HL-60/S4 (cell line): ENCODE results near the gene SCAANT1.

Experiments used
- in situ Hi-C: fragments of 300-500 bp; cut with MboI; formaldehyde crosslinking; loops from 2 replicates; pipeline ENCODE4 v1.14.3; 2022; ENCODE audit warnings: low sequenced_read_pairs

The SCAANT1 gene

DNA sequence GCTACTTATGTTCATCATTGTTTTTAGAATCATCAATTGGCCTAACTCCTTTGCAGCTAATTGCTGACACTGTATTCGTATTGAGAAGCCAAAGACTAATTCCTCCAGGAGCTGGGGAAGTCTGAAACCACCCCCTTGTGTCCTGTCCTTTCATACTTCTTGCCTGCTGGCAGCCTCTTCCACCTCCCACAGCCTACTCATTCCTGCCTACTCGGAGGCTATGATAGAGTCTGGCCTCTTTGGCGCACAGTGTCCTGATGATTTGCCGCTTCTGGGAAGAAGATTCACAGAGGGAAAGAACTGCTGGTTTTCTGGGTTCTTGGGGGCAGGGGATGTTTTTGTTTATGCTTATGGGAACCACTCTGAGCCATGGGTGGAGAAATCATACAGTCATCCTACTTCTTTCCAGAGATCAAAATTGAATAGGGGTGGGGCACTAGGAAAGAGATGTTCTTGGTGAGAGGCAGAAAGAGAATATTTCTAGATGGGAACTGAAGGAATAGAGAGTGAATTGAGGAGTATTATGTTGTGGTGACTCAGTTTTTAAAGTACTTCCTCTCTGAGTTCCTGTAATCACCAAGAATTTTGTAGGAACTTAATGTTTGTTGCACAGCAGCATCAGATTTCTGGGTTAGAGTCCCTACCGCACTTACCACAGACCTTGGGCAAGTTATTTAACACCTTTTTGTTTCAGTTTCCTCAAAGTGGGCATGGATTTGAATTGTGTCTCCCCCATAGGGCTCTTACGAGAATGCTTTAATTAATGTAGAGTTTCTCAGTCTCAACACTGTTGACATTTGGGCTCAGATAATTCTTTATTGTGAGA is 22.1 kb upstream of the SCAANT1 start:
- in situ Hi-C loops, result no loop called here

DNA sequence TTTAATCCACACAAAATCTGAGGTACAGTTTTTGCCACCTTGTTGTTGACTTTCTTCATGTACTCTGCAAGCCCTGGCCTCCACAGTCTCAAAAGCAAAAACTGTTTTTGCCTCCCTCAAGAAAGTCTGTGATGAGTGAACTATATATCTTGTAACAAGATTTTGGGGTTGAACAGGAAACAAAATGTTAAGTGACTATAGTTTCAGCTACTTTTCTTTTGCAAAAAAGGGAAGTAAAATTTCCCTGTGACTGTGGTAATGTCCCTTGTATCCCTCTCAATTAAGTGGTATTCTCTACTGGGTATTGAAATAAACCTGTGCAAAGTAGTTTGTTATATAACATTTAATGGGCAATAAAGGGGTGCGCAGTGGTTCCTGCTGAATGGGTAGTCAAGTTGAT is 21.3 kb upstream of the SCAANT1 start:
- in situ Hi-C loops, result no loop called here

GRCh38 chr3:63932509-63933212 is 20.5 kb upstream of the SCAANT1 start:
- in situ Hi-C loops, result no loop called here

DNA sequence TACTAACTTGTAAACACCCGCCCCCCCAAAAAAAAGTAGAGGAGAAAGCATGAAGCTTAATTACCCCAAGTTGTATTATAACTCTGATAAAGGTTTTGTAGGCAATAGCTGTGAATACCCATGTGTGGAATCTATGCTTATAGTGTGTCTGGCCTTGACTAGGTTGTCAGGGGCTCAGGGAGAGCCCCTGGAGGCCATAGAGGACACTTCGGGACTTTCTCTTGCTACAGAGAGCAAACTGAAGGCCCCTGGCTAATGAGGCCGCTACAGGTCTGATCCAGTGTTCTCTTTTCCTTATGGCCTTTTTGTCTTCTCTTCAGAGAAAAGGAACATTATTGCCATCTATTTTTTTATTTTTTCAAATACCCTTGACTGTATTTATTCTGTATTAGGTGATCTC is 19.1 kb upstream of the SCAANT1 start:
- in situ Hi-C loops, result no loop called here

DNA sequence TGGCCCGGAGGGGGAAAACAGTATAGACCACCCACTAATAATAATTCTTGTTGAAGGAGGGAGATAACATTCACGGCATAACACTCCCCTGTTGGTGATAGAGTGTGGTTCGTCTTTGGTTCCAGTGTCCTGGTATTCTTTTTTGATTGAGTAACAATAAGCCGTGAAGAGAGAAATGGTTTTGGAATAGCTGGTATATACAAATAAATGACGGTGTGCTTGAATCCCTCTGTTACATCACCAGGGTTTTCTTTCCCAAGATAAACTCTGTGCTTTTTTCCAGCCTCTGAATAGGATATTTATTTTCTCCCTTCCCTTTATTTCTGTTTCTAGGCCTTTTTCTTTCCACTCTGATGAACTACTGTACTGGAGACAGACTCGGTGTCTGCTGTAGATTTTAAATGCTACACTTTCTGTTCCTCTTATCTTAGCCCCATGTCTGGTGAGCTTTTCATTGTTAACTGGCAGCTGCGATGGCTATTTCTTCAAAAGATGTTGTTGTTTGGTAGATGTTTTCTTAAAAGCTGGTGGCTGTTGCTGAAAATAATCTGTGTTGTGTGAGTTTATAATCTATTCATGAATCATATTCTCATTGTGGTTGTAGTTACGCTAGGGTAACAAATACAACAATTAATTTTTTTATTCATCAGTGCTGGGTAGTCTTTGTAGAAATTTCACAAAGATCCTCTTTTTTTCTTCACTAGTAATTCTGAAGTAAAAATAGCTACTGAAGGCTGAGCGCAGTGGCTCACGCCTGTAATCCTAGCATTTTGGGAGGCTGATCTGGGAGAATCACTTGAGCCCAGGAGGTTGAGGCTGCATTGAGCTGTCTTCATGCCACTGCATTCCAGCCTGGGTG is 15.5 kb upstream of the SCAANT1 start:
- in situ Hi-C loops, result no loop called here

DNA sequence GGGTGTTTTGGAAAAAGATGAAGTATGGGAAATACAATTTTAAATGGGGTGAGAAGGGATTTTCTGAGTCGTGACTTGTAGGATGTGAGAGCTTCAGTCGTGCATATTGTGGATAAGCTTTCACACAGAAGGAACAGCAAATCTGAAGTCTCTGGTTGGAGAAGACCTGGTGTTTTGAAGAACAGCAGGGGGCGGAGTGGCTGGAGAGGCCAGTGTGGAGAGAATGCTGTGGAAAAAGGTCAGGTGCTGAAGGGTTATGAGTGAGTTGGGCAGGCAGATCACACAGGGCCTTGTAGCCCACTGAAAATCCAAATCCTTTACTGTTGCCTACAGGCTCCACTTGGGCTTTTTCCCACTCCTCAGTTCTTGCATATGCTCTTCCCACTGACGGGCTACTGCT is 14.1 kb upstream of the SCAANT1 start:
- in situ Hi-C loops, result no loop called here

DNA sequence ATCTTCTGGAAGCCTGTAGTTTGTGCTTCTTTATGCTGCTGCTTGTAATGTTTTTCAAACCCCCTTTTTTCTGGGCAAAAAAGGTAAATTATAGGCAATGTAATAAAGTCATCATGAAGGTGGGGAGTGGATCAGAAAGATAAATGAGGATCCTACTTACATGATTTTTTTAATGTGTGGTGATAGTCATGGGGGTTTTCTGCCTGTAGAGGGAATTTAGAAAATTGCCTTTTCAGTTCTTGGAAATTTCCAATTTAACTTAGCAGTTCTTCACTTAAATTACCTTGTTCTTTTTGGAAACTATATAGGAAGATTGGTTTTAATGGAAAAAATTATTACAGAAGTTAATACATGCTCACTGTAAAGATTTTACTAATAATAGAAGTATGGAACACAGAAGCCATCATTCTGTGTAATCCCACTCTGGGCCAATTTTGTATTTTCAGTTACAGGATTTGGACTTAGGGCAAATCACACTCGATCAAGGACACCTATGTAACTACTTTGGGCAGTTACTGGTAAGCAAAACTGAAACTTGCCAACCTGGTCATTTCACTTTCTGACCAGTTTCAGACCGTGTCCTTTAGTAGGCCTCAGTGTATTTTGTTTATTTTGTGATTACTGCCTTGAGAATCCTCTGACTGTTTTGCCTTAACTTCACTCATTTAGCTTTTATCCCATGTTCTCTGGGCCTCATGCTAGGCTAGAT is 10.5 kb upstream of the SCAANT1 start:
- in situ Hi-C loops, result no loop called here

GRCh38 chr3:63921741-63922482 is 9.7 kb upstream of the SCAANT1 start:
- in situ Hi-C loops, result no loop called here

- in situ Hi-C loops, result no loop called here
These were observed 7.8 kb upstream of the SCAANT1 start for GRCh38 chr3:63920001-63920400.

DNA sequence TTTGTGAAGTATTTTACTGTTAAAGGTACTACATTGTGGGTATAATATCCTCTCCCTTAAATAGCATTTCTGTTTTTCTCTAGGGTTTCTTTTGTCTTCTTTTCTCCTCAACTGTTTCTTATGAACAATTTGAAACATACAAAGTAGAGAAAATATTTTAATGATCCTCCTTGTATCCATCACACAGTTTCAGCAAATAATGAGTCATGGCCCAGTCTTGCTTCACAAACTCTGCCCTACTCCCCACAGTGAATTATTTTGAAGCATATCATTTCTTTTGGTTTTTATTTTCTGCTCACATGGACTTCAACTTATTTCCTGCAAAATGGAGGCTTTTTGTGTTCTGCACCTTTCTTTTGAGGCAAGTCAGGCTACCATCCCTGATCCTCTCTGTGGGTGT is 6.1 kb upstream of the SCAANT1 start:
- in situ Hi-C loops, result no loop called here

DNA sequence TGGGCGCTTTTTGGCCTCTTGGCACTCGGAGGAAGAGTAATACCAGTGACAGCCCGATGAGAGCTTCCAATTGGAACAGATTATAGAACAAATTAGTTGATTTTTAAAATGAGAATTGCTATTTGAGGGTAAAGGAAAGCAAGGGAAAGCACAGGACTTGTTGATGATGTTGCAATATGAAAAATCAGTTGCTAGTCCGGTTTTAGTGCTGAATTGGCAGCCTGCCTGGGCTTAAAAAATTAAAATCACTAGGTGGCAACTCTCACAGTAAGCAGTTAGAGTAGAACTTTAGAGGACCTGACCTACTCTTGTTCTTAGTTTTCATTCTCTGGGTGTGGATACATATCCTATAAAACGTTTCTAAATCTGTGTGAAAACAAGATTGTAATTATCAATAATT is 2.1 kb upstream of the SCAANT1 start:
- in situ Hi-C loops, result no loop called here

GRCh38 chr3:63912768-63913588 is 795 bp upstream of the SCAANT1 start:
- in situ Hi-C loops, result no loop called here

GRCh38 chr3:63911509-63911872 is 692 bp downstream of the SCAANT1 start:
- in situ Hi-C loops, result no loop called here

GRCh38 chr3:63910891-63911290 is 1.3 kb downstream of the SCAANT1 start:
- in situ Hi-C loops, result no loop called here

DNA sequence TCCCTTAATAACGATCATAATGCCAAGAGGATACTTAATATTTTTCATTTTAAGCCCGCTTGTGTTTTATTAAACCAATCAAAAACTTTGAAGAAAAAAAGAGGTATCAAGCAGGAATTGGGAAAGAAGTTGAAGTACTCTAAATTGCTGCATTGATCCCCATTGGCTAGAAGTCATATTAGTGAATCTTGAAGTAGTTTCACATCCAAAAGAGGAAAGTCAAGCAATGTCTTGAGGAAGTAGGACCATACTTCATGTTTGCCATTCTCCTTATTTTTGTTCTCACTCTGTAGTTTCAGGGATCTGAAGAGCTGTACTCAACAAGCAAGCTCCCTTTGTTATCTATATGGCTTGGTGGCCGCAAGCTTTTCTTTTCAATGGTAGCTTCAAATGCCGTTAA is 2.2 kb downstream of the SCAANT1 start:
- in situ Hi-C loops, result no loop called here

- in situ Hi-C loops, result no loop called here
These were observed 2.8 kb downstream of the SCAANT1 start for GRCh38 chr3:63909431-63909830.

- in situ Hi-C loops, result no loop called here
These were observed 3.4 kb downstream of the SCAANT1 start for GRCh38 chr3:63908776-63909175.

DNA sequence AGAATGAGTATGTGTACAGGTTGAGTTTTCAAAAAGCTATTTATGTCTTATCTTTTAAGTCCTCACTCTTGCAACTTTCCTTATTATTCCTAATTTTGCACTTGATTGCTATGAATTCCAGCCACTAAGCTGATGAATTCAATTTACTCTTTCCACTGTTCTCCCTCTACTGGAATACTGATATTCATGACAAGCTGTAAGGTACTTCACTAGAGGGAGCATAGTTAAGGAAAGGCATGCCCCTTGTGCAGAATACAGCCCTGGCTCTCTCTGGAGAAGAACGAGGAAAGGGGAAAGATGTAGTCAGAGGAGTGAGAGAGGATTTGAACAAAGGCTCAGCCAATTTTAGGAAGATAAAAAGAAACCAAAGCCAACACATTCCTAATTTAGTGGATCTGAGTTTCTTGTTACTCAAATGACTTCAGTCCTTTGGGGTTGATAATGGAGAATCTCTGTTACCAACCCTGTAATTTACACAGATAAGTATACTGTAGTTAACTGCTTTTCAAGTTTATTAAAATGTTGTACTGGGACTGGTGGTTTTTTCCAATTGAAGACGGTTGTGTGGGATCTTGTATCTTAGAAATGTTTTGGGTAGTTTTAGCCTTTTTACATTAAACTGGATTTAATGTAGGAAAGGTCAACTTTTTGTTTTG is 4.0 kb downstream of the SCAANT1 start:
- in situ Hi-C loops, result no loop called here
